ENCODE measurements around the gene POU3F2. TPM values are rescaled to one million over a fixed set of nuclear protein-coding genes. Genes with fewer than 3 reads are reported as not detected.

The POU3F2 gene
- total and polyA plus RNA-seq, 2 donors (not counting 1 experiment from before 2014, with no cell fraction given), result not detected

- no peak overlapping the region for H3K9ac ChIP-seq (ENCODE audit: insufficient read depth, low read length)
- DNase-seq (ENCODE audit: low read depth in 2 of 2), result peak in 1 of 2 donors; percentile 39
Observed at GRCh38 chr6:98843271-98844243, 9.2 kb downstream of the POU3F2 start.

DNA sequence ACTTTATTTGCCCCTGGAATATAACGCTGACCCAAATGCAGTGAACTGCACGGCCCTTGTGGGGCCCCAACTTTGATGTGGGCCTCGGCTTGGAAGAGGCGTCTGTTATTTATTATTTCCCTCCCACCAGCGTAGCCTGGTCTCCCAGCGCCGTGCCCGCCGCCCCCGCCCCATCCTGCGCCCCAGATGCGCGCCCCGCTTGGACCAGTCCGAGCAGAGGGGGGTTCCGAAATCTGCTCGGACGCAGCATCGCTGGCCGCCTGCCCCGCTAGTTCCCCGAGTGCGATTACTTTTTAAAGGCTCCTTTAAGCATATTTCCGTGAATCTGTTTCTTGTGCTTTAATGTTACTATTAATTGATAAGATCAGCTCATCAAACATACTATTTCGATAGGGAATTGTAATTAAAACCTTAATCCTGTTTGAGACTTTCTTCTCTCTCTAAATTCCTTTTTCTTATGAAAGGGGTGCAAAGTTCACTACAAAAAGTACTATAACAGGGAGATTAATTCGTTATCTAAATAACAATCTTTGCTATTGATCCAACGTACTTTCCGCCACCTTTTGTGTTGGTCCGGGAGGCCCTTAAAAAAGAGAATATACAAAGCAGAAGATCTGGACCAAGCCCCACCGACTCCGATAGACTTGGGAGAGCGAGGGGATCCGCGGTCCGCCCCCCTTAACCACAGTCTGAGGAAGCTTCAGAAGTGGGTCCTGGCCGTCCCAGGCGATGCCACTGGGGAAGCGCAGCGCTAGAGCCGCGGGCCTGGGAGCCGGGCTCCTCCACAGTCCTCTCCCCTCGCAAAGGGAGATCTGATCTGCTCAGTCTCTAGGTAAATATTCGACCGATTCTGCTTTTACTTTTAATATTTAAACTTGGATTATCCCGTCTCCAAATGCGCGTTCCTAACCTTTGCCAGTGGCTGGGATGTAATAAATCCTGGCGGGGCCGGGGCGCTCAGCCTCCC lies 10.2 kb downstream of the POU3F2 start:
- no peaks in the 10 kb centered on the region for H3K4me1 ChIP-seq (ENCODE audit: control insufficient read depth, extremely low read depth, insufficient read depth, low read length)
- peaks cover 85% of the 10 kb centered on the region for H3K27me3 ChIP-seq (ENCODE audit: control insufficient read depth, insufficient read depth, low read length)
- no peaks in the 10 kb centered on the region for H4K20me1 ChIP-seq (ENCODE audit: control insufficient read depth, extremely low read depth, insufficient read depth, low read length)
- H3K36me3 ChIP-seq (ENCODE audit: control insufficient read depth, insufficient read depth, low read length), result no peaks in the 10 kb centered on the region
- H3K79me2 ChIP-seq (ENCODE audit: control insufficient read depth, insufficient read depth, low read length), result no peaks in the 10 kb centered on the region
- no peak overlapping the region for H3K9ac ChIP-seq (ENCODE audit: insufficient read depth, low read length)
- H3K4me2 ChIP-seq (ENCODE audit: extremely low read depth, insufficient read depth, low read length), result no peak overlapping the region
- no peak for TF ChIP-seq CTCF (conservative IDR thresholded peaks at IDR 0.05 in 1 of 2, IDR thresholded peaks at IDR 0.05 in 1 of 2; ENCODE audit: low read depth in 1 of 2, low read length in 2 of 2)
- peak; percentile 85 for TF ChIP-seq EZH2 (IDR thresholded peaks at IDR 0.05; ENCODE audit: low read length, missing control alignments)
- no peaks in the 10 kb centered on the region for H3K9me3 ChIP-seq (ENCODE audit: control insufficient read depth, insufficient read depth, low read depth, low read length)
- H3K27ac ChIP-seq (ENCODE audit: insufficient read depth, low read length), result no peak overlapping the region
- H2AFZ ChIP-seq (ENCODE audit: low read length), result no peak overlapping the region
- DNase-seq (ENCODE audit: low read depth in 2 of 2), result peak in 1 of 2 donors; percentile 53
- peak overlapping the region in 2 of 4 experiments; percentile 6 to 22 for H3K4me3 ChIP-seq (replicated peaks in 1 of 4; ENCODE audit: control extremely low read depth in 1 of 4, insufficient read depth in 1 of 4, low read depth in 3 of 4, low read length in 4 of 4)

More at GRCh38 chr6:98843271-98844243, 9.2 kb downstream of the POU3F2 start:
- Histone ChIP-seq H3K36me3 (ENCODE audit: control insufficient read depth, insufficient read depth, low read length) (no peaks in the 10 kb centered on the region), H3K9me3 (ENCODE audit: control insufficient read depth, insufficient read depth, low read depth, low read length) (no peaks in the 10 kb centered on the region), H3K4me2 (ENCODE audit: extremely low read depth, insufficient read depth, low read length) (no peak overlapping the region), H3K27me3 (ENCODE audit: control insufficient read depth, insufficient read depth, low read length) (peaks cover 85% of the 10 kb centered on the region), H2AFZ (ENCODE audit: low read length) (no peak overlapping the region), H3K4me1 (ENCODE audit: control insufficient read depth, extremely low read depth, insufficient read depth, low read length) (no peaks in the 10 kb centered on the region), H3K27ac (ENCODE audit: insufficient read depth, low read length) (no peak overlapping the region), H3K79me2 (ENCODE audit: control insufficient read depth, insufficient read depth, low read length) (no peaks in the 10 kb centered on the region), H3K4me3 (replicated peaks in 1 of 4; ENCODE audit: control extremely low read depth in 1 of 4, insufficient read depth in 1 of 4, low read depth in 3 of 4, low read length in 4 of 4) (no peak overlapping the region), H4K20me1 (ENCODE audit: control insufficient read depth, extremely low read depth, insufficient read depth, low read length) (no peaks in the 10 kb centered on the region)
- TF ChIP-seq CTCF (conservative IDR thresholded peaks at IDR 0.05 in 1 of 2, IDR thresholded peaks at IDR 0.05 in 1 of 2; ENCODE audit: low read depth in 1 of 2, low read length in 2 of 2) (no peak), EZH2 (IDR thresholded peaks at IDR 0.05; ENCODE audit: low read length, missing control alignments) (peak; percentile 85)

Measured in fibroblast of lung (primary cell).